GM23248 (cell line): ENCODE data around the gene PRSS3.

ENCODE experiments used
- EZH2 ChIP-seq: fragments of 200-600 bp; sonication (generic); IDR thresholded peaks from 2 replicates; pipeline ENCODE4 v1.6.1; 2018; ENCODE audit warnings: antibody characterized with exemption, mild to moderate bottlenecking; ENCODE audit not compliant: insufficient read depth, poor library complexity, severe bottlenecking
- EZH2phosphoT487 ChIP-seq: fragments of 200-600 bp; sonication (generic); IDR thresholded peaks from 2 replicates; pipeline ENCODE4 v1.6.1; 2018; ENCODE audit warnings: antibody characterized with exemption, moderate library complexity, mild to moderate bottlenecking, low read depth; ENCODE audit not compliant: insufficient read depth

- no peak for TF ChIP-seq EZH2
- TF ChIP-seq EZH2phosphoT487 = no peak
These were observed 20.4 kb downstream of the PRSS3 start for GRCh38 chr9:33815781-33816180.
